H1 (cell line): ENCODE measurements around the gene C1QTNF4. TPM values are rescaled to one million over a fixed set of nuclear protein-coding genes. Genes with fewer than 3 reads are reported as not detected.
A peak's percentile ranks its signal among the peaks of the same experiment; 100 is the strongest.

ENCODE experiments used
- ASH2L ChIP-seq: fragments of 200-600, 300-600 bp; sonication (generic); IDR thresholded peaks from one replicate; pipeline ENCODE4 v1.7.1; 2017; ENCODE audit warnings: low read length
- BRCA1 ChIP-seq: IDR thresholded peaks from 2 replicates; pipeline ENCODE4 v1.6.1; 2012; ENCODE audit warnings: low read depth, low read length, improper control_type of control experiment
- CBX5 ChIP-seq: fragments of 300-800, 300-1000 bp; sonication (generic); IDR thresholded peaks from 2 replicates; pipeline ENCODE4 v1.7.1; 2016; ENCODE audit warnings: antibody characterized with exemption, low read length, low read depth
- CBX8 ChIP-seq: fragments of 300-800, 300-1000 bp; sonication (generic); IDR thresholded peaks from 2 replicates; pipeline ENCODE4 v1.7.1; 2016; ENCODE audit warnings: low read depth, low read length, borderline replicate concordance
- CEBPB ChIP-seq: IDR thresholded peaks from 2 replicates; pipeline ENCODE4 v1.6.1; 2012; ENCODE audit warnings: low read depth, low read length
- CHD1 ChIP-seq: IDR thresholded peaks from 2 replicates; pipeline ENCODE4 v1.6.1; 2012; ENCODE audit warnings: low read depth, low read length, improper control_type of control experiment
- CHD2 ChIP-seq: IDR thresholded peaks from 2 replicates; pipeline ENCODE4 v1.6.1; 2012; ENCODE audit warnings: low read length, improper control_type of control experiment
- CREB1 ChIP-seq: IDR thresholded peaks from 2 replicates; pipeline ENCODE4 v1.6.1; 2012; ENCODE audit warnings: inconsistent platforms
- E2F6 ChIP-seq: IDR thresholded peaks from 2 replicates; pipeline ENCODE4 v1.6.1; 2012; ENCODE audit warnings: inconsistent platforms
- GABPA ChIP-seq: IDR thresholded peaks from 2 replicates; pipeline ENCODE4 v1.6.1; 2011; ENCODE audit warnings: mild to moderate bottlenecking, low read length, moderate library complexity, borderline replicate concordance; ENCODE audit not compliant: insufficient read depth
- HDAC6 ChIP-seq: IDR thresholded peaks from one replicate; pipeline ENCODE4 v1.7.1; 2012; ENCODE audit warnings: low read depth, mild to moderate bottlenecking, inconsistent platforms, low read length, moderate library complexity
- JUN ChIP-seq: IDR thresholded peaks from 2 replicates; pipeline ENCODE4 v1.6.1; 2011; ENCODE audit warnings: low read depth, mild to moderate bottlenecking, improper control_type of control experiment, low read length
- KDM4A ChIP-seq: IDR thresholded peaks from one replicate; pipeline ENCODE4 v1.7.1; 2012; ENCODE audit warnings: low read depth, mild to moderate bottlenecking, moderate library complexity, low read length, inconsistent platforms; ENCODE audit not compliant: severe bottlenecking
- KDM5A ChIP-seq: fragments of 200-600 bp; IDR thresholded peaks from 2 replicates; pipeline ENCODE4 v1.7.1; 2012; ENCODE audit warnings: mild to moderate bottlenecking, low read length, inconsistent platforms, mixed read lengths
- NANOG ChIP-seq: IDR thresholded peaks from 2 replicates; pipeline ENCODE4 v1.6.1; 2011; ENCODE audit warnings: low read length, low read depth, mild to moderate bottlenecking, inconsistent platforms; ENCODE audit not compliant: insufficient read depth, poor library complexity, severe bottlenecking
- POLR2A ChIP-seq, 2 experiments: IDR thresholded peaks; 1 replicate in 1 of 2; 2 replicates in 1 of 2; pipeline ENCODE4 v1.6.1; 2011; ENCODE audit warnings: low read depth in 2 of 2, low read length in 2 of 2, mild to moderate bottlenecking in 2 of 2; ENCODE audit errors: control extremely low read depth in 1 of 2
- RAD21 ChIP-seq, 2 experiments: IDR thresholded peaks in 1 of 2; conservative IDR thresholded peaks in 1 of 2; 2 replicates each; pipeline ENCODE4 v1.6.1; 2011; ENCODE audit warnings: low read depth in 2 of 2, low read length in 2 of 2, improper control_type of control experiment in 1 of 2, inconsistent platforms in 1 of 2, mild to moderate bottlenecking in 1 of 2, moderate library complexity in 1 of 2
- RNF2 ChIP-seq: fragments of 200-900, 300-1000 bp; sonication (generic); IDR thresholded peaks from 2 replicates; pipeline ENCODE4 v1.7.1; 2016; ENCODE audit warnings: borderline replicate concordance, low read depth, mild to moderate bottlenecking, antibody characterized with exemption, low read length; ENCODE audit not compliant: poor library complexity, severe bottlenecking; ENCODE audit errors: missing control alignments
- SUZ12 ChIP-seq: fragments of 200-600 bp; sonication (generic); IDR thresholded peaks from 2 replicates; pipeline ENCODE4 v1.6.1; 2012; ENCODE audit warnings: mild to moderate bottlenecking, inconsistent platforms, low read length, moderate library complexity, mixed read lengths
- polyA plus RNA-seq, 7 experiments: library from polyadenylated mRNA; depleted of rRNA in 3 of 7; stranded (reverse) in 5 of 7; unstranded in 2 of 7; fragments of >200 nt in 5 of 7; fragments of 200-250 nt in 2 of 7; gene quantifications; 1 replicate in 5 of 7; 2 replicates in 1 of 7; 4 replicates in 1 of 7; pipeline versions ENCODE4 v1.2.1 to v1.2.3, GENCODE V29; 2011 to 2013; ENCODE audit warnings: missing spikeins in 2 of 7, mixed read lengths in 2 of 7
- total RNA-seq: library from RNA; stranded (reverse); fragmentation: NEBNext Ultra II Directional; extraction: Animal tissue kit (Norgen Biotek cat#: 25700); gene quantifications from 2 replicates; pipeline ENCODE4 v1.2.1, GENCODE V29; 2021
- TF ChIP-seq, protein P1 (sequence below): IDR thresholded peaks from 2 replicates; pipeline ENCODE4 v1.6.1; 2011; ENCODE audit warnings: low read length, improper control_type of control experiment
- TF ChIP-seq, protein P2 (sequence below): IDR thresholded peaks from 2 replicates; pipeline ENCODE4 v1.6.1; 2011; ENCODE audit warnings: low read depth, mild to moderate bottlenecking, low read length; ENCODE audit not compliant: insufficient read depth

The C1QTNF4 gene
- total and polyA plus RNA-seq, 2 of the 8 experiments (the other 6 are each of a cell fraction or from before 2014, with no cell fraction given) = 3.9 to 6.0 TPM

- TF ChIP-seq CBX5 (no peak), CEBPB (no peak), POLR2A (IDR thresholded peaks at IDR 0.05; ENCODE audit: control extremely low read depth in 1 of 2, low read depth in 2 of 2, low read length in 2 of 2) (no peak), JUN (no peak), CREB1 (no peak), GABPA (no peak), SUZ12 (peak; percentile 51; the same call in 1 of the 2 replicates), KDM4A (peak; percentile 78), ASH2L (peak; percentile 58), KDM5A (no peak), E2F6 (no peak), BRCA1 (no peak), HDAC6 (no peak), CHD2 (no peak), CBX8 (no peak), RAD21 (IDR thresholded peaks at IDR 0.05 in 1 of 2, conservative IDR thresholded peaks at IDR 0.05 in 1 of 2; ENCODE audit: low read depth in 2 of 2, low read length in 2 of 2) (no peak), NANOG (no peak), CHD1 (no peak), RNF2 (no peak)
- TF ChIP-seq, protein P1, sequence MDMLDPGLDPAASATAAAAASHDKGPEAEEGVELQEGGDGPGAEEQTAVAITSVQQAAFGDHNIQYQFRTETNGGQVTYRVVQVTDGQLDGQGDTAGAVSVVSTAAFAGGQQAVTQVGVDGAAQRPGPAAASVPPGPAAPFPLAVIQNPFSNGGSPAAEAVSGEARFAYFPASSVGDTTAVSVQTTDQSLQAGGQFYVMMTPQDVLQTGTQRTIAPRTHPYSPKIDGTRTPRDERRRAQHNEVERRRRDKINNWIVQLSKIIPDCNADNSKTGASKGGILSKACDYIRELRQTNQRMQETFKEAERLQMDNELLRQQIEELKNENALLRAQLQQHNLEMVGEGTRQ = no peak
- TF ChIP-seq, protein P2, sequence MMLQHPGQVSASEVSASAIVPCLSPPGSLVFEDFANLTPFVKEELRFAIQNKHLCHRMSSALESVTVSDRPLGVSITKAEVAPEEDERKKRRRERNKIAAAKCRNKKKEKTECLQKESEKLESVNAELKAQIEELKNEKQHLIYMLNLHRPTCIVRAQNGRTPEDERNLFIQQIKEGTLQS = no peak
Observed at GRCh38 chr11:47593934-47594855, at the start of gene C1QTNF4 (continued).
